NCI-H146 treated with DMSO at 0.1 percent for 48 hours (cell line): ENCODE data around the gene DDA1.
A peak's percentile ranks its signal among the peaks of the same experiment; 100 is the strongest.
"Not testable (repeated sequence)": the region's sequence is repeated elsewhere in the genome, so short reads cannot be mapped to it uniquely, and the experiment has no call there.

Experiments
- DNase-seq: peaks from one replicate; lab custom pipeline; 2025; ENCODE audit not compliant: unreplicated experiment; lab: John Stamatoyannopoulos, UW

The DDA1 gene

GRCh38 chr19:17309198-17309964, at the start of gene DDA1:
DDA1 (plus strand) TSS chr19:17309563; CDS start chr19:17309655, 92 bp downstream.
- peak; percentile 99 for DNase-seq

GRCh38 chr19:17259934-17260333, 49.4 kb upstream of the DDA1 start:
- DNase-seq: no peak

- DNase-seq: peak; percentile 86
Measured at GRCh38 chr19:17260842-17261325, 48.5 kb upstream of the DDA1 start.

DNA sequence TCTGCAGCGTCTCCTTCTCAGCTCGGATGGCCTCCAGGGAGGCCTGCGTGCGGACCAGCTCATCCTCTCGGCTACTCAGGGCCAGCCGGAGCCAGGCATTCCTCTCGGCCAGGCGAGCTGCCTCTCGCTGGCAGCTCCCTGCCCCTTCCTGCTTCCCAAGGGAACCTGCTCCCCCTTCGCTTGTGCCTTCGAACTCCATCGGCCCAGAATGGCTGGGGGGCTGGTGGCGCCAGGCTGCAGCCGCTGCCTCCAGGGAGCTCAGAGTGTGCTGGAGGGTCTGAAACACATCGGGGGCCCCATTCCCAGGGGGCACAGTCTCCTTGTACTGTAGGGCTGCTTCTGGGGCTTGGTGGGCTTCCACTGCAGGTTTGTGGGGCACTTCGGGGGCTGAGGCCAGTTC, 46.8 kb upstream of the DDA1 start:
- DNase-seq: no peak

GRCh38 chr19:17263712-17264640, 45.4 kb upstream of the DDA1 start:
- DNase-seq: no peak

GRCh38 chr19:17264641-17264979, 44.8 kb upstream of the DDA1 start, which contains the start of gene USHBP1:
USHBP1 (minus strand) TSS chr19:17264745; CDS start chr19:17264299, 446 bp downstream.
- no peak for DNase-seq

DNA sequence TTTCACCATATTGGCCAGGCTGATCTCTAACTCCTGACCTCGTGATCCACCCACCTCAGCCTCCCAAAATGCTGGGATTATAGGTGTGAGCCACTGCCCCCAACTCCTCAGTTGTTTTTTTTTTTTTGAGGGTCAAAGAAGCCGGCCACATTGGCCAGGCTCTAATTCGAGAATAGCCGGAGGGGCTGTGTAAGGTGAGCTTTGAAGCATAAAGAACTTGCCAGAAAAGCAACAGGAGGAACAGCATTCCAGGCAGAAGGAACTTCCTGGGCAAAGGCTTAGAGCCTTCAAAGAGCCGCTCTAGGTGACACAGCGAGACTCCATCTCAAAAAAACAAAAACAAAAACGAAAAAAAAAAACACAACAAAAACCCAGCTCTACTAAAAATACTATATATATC, 43.3 kb upstream of the DDA1 start:
- DNase-seq: no peak

DNA sequence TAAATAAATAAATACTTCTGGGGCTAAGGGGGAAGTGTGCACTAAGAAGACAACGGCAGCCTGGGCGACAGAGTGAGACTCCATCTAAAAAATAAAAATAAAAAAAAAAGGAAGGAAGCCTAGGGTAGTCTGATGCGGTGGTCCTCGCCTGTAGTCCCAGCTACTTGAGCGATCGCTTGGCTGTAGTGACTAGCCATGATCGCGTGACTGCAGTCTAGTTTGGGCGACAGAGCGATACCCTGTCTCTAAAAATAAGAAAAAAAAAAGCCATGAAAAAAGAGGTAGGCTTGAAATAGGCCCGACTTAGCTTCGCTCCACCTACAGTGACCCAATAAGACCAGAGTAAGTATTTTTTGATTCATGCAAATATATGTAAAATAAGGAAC, 42.8 kb upstream of the DDA1 start:
- DNase-seq: no peak

GRCh38 chr19:17266975-17267788, 42.2 kb upstream of the DDA1 start, which contains the start of gene BABAM1:
BABAM1 (plus strand) TSS chr19:17267443; CDS start chr19:17268807, 1,364 bp downstream.
- peak; percentile 99 for DNase-seq

DNA sequence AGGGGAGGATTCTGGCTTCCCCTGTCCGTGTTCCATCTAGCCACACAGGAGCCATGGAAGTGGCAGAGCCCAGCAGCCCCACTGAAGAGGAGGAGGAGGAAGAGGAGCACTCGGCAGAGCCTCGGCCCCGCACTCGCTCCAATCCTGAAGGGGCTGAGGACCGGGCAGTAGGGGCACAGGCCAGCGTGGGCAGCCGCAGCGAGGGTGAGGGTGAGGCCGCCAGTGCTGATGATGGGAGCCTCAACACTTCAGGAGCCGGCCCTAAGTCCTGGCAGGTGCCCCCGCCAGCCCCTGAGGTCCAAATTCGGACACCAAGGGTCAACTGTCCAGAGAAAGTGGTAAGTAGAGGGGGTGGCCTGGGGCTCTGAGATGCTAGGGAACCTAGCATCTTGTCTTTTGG, 40.6 kb upstream of the DDA1 start:
- no peak for DNase-seq

DNA sequence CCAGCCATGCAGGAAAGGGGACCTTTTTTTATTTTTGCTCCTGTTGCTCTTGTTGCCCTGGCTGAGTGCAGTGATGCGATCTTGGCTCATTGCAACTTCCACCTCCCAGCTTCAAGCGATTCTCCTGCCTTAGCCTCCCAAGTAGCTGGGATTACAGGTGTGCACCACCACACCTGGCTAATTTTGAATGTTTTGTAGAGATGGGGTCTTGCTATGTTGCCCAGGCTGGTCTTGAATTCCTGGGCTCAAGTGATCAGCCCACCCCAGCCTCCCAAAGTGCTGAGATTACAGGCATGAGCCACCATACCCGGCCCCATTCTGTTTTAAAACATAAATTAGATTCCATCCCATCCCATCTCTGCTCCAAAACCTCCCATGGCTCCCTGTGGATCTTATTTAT, 34.5 kb upstream of the DDA1 start:
- DNase-seq: not testable (repeated sequence)

GRCh38 chr19:17275441-17276175, 33.8 kb upstream of the DDA1 start:
- DNase-seq: no peak

- DNase-seq: no peak
Measured at GRCh38 chr19:17279436-17279835, 29.9 kb upstream of the DDA1 start.

DNA sequence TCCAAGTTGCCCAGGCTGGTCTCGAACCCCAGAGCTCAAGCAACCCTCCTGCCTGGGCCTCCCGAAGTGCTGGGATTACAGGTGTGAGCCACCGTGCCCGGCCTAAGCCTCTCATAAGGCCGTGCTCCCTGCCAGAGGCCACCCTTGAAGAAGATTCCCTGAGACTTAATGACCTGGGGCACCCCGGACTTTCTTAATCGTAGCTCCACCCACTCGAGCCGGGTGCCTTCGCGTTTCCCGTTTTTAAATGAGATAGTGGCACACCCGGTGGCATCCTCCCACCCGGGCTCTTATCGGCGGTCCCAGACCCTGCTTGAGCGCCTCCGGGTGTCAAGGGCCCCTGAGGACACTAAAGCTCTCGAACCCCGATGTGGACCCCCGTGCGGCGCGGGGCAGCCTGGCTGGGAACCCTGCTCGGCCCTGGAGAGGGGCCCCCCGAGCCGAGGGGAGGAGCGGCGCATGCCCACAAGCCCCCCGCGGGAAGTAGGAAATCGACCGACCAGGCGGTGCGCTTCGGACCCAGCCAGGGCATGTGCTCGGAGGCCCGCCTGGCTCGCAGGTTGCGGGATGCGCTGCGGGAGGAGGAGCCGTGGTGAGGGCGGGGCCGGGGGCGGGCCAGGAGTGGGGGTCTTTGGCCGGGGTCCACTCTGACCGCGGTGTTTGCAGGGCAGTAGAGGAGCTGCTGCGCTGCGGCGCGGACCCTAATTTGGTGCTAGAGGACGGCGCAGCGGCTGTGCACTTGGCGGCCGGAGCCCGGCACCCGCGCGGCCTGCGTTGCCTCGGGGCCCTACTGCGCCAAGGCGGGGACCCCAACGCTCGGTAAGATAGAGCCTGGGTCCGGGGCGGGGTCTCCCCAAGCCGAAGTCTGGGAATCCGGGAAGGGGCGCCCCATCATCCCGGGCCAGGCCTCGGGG, 27.7 kb upstream of the DDA1 start, which contains the start of gene ANKLE1:
Gene ANKLE1 (plus strand): TSS at position 511 of the 914 bp plus-strand sequence. CDS start 20 bp downstream, at position 531.
- DNase-seq: peak; percentile 19

DNA sequence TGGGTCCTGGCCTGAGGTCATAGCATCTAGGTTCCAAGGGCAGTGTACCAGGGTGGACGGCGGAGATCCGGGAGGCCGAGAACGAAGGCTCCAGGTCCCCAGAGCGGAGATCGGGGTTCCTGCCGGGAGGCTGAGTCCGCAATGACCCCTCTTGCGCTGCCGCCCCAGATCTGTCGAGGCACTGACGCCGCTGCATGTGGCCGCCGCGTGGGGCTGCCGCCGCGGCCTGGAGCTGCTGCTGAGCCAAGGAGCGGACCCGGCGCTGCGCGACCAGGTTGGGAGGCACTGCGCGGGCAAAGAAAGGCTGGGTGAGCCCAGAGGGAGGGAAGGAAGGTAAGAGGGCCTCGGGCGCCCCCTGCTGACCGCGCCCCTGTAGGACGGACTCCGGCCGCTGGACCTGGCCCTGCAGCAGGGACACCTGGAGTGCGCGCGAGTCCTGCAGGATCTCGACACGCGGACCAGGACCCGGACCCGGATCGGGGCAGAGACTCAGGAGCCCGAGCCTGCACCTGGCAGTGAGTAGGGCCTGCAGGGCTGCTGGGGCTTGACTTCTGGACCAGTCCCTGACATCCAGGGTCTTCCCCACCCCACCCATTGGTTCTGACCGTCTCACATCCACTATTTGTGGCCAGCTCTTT, 26.8 kb upstream of the DDA1 start:
- peak; percentile 82 for DNase-seq

GRCh38 chr19:17283504-17283996, 25.8 kb upstream of the DDA1 start:
- DNase-seq: no peak

- DNase-seq: no peak
Measured at GRCh38 chr19:17285415-17286135, 23.8 kb upstream of the DDA1 start.

DNA sequence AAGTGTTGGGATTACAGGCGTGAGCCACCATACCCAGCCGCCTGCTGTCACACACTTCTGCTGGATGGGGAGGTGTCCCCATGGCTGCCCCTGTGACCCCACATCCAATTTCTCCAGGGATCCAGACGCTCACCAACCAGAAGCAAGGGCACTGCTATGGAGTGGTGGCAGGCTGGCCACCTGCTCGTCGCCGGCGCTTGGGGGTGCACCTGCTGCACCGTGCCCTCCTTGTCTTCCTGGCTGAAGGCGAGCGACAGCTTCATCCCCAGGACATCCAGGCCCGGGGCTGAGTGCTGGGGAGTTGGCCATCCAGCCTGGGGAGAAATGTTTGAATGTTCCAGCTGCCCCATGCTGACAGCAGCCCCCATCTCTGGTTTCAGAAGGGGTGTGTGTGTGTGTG, 23.1 kb upstream of the DDA1 start:
- no peak for DNase-seq
